Stimulated activated CD4-positive, alpha-beta T cell treated with anti-CD3 and anti-CD28 coated beads, Interleukin-15, amount 100 ng/mL, for 1 hour (primary cell): ENCODE data around the gene GNS.
A peak's percentile ranks its signal among the peaks of the same experiment; 100 is the strongest.

Source experiments
- DNase-seq, 2 donors: peaks; one replicate each; pipeline ENCODE4 v3.0.0-alpha.2; 2020; ENCODE audit warnings: low read depth in 1 of 2, low spot score in 1 of 2

GNS gene

DNA sequence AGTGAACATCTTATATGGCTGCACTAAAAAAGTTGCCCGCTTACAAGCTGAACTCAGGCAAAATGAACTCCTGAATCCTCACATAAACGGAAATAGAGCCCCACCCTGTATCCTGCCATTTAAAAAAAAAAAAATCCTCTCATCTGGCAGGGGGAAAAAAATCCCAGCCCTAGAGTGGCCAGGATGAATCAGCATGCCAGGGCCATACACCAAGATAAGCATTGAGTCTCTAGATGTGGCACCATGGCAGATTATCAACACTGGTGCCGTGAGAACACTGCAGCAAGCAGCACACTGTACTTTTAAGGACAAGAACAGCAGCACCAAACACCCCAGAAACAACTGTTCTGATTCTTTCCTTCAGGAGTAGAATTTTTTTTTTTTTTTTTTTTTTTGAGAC lies 83.4 kb downstream of the GNS start:
- DNase-seq: no peak

DNA sequence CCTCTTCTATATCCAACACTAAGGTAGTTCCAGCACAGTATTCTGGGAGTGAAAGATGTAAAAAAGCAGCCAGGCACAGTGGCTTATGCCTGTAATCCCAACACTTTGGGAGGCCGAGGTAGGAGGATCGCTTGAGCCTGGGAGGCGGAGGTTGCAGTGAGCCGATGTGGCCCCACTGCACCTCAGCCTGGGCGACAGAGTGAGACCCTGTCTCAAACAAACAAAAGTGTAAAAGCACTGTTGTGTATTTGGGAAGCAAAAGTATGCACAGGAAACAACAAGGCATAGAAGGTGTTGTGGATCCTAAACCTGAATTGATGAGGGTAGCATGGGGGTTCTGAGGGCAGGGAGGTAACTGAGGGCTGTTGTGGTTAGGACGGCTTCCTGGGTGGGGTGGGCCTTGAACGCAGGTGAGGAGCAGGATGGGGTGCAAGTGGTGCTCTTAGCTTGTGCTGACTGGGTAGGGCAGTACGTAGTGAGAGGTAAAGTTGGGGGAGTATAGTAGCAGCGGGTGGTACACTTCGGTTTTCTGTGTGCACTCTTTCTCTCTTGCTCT lies 84.8 kb downstream of the GNS start:
- peak in 1 of 2 donors; percentile 40 for DNase-seq

DNA sequence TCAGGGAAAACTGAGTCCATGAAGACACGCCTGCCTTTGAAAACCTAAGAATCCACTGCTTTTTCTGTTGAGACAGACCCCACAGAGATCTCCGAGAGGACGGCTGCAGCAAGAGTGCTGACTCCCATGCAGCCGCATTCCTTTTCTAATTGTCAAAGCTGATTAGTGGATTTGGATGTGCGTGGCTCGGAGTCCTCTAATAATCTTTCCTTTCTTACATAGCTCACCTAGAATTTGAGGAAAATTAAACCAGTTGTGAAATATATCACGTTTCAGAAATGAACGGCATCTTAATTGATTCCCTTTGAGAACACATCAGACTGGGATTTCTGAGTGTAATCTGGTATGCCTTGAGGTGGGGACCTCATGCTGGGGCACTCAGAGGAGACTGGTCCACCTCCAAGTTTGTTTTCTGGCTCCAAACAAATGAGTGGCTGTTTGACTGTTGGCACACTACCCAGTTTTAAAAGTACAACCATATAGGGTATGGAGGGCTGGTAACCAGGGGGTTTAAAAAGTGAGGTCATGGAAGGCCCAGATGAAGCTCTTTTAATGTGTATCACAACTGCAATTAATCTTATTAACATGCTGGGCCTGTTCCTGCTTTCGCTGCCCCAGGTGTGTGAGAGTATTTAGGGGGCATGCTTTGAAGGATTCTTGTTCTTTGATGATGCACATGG lies 85.6 kb downstream of the GNS start:
- DNase-seq: no peak

DNA sequence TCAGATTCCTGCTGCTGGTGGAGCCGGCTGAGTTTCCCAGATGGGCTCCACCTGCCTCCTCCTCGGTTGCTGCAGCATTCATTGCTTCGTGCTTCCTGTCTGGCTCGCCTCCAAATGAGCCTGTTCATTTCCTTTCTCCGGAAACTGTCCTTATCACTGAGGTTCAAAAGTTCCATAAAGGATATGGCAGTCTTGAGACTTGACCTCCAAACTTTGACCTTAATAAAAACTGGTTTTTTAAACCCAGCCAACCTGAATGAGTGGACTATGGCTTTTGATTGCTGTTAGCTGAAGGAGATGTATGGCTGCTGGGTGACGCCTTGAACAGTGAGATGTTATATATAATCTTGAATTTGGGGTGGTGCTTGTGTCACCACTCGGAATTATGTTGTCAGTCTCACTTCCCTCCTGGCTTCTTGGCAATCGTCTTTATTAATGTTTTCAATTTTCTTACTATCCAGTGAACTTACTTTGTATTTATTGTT lies 86.2 kb downstream of the GNS start:
- DNase-seq: no peak

GRCh38 chr12:64671681-64672080 lies 87.5 kb downstream of the GNS start:
- no peak for DNase-seq

DNA sequence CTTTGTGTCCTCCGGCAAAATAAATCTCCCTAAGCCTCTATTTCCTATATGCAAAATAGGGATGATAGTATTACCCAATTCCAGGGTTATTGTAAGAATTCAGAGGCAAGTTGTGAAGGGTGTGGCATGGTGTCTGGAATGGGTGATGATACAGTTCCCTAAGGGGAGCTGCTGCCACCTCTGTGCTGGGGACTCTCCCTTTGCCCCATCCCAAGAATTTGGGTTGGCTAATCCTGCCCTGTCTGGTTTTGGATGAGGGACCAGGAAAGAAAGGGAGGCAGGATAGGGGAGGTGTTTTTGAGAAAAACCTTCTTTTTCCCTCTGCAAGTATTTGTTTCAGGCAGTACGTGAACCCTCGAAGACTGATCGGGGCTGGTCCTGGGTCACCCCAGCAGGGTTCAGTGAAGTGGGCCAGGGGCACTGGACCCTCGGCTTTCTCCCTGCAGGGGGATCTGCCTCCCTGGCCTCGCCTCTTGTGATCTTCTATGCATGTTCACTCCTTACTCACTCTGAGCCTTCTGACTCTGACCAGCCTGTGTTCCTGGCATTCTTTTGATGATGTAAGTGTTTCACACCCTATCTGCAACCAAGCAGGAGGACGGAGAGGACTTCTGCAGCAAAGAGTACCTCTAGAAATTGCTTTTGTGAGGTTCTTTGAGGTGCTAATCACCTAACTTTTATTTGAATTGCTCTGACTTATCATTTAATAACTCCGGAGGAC lies 88.1 kb downstream of the GNS start:
- DNase-seq: no peak

DNA sequence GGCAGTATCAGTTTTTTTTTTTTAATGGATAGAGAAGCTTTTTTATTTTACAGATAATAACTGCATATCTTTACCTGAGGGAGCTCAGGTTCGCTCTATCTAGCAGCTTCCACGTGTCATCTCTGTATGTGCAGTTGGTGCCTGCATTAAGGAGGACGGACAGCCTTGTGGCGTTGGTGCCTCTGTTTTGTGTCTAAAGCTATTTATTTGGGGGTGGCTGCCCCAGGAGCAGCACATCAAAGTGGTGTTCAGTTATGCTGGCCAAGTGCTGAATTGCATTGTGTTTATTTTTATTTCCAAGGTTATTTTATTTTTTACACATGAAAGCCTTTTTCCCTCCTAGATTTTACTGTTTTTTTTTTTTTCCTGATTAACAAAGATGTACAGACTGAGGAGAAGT lies 89.2 kb downstream of the GNS start:
- no peak for DNase-seq

DNA sequence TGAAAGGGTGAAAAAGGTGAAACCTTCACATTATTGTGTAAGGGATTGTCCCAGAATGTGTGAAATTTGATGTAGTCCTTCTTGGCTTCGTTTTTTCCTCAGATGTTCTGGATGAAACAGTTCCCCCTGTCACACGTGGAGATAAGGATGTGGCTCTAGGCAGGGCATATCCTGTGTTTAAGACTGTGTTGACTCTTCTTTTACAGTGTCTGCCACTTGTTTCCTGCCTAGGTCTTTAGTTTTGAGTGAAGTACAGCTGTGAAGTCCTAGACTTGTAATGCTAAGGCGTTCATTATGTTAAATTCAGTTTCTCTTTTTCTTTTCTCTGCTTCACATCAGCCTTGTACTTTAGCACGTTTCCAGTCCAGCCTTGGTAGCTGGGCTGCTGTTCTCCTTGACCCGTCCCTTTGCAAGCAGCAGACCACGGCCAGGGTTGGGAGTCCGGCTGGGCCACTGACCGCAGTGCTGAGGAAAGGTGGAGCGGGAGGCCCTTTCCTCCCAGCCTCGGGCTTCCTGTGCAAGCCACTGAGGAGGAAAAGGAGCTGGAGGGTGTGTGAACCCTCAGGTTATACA lies 89.8 kb downstream of the GNS start:
- DNase-seq: peak in 1 of 2 donors; percentile 27

- no peak for DNase-seq
Observed at GRCh38 chr12:64667793-64668192, 91.4 kb downstream of the GNS start.

- no peak for DNase-seq
Observed at GRCh38 chr12:64666054-64666914, 92.9 kb downstream of the GNS start.

DNA sequence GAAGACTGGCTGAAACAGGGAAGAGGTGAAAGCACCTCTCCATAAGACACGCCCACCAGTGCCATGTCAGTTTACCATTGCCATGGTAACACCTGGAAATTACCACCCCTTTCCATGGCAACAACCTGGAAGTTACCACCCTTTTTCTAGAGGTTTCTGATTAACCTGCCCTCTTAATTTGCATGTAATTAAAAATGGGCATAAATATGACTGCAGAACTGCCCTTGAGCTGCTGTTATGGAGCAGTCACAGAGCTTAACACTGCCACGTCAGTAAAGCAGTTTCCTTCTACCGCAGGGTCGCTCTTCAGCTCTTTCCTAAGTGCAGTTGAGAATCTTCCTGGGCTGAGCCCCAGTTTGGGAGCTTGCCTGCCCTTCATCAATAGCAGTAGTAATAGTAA lies 93.7 kb downstream of the GNS start:
- DNase-seq: no peak
